ENCODE measurements around the gene CHKA. TPM values are rescaled to one million over a fixed set of nuclear protein-coding genes. Genes with fewer than 3 reads are reported as not detected.

CHKA gene
- 4.6 and 4.8 TPM in 2 replicates for total RNA-seq

GRCh38 chr11:68121067-68121899 is at the start of gene CHKA:
CHKA (minus strand) TSS chr11:68121388; CDS start chr11:68121177, 211 bp downstream.

GRCh38 chr11:68038718-68039525 is 82.3 kb downstream of the CHKA start, which contains the start of gene TCIRG1:
TCIRG1 (plus strand) TSS chr11:68039025; CDS start chr11:68041272, 2,247 bp downstream.

GRCh38 chr11:68030318-68031143 is 90.7 kb downstream of the CHKA start, which contains the start of gene NDUFS8:
NDUFS8 (plus strand) TSS chr11:68030681; CDS start chr11:68032152, 1,471 bp downstream.

GRCh38 chr11:68010090-68011041 is 110.8 kb downstream of the CHKA start, which contains the start of gene ALDH3B1:
ALDH3B1 (plus strand) TSS chr11:68010327; CDS start chr11:68015298, 4,971 bp downstream.

GRCh38 chr11:68003846-68004550 is 117.2 kb downstream of the CHKA start, which contains the start of gene UNC93B1:
UNC93B1 (minus strand) TSS chr11:68004097; CDS start chr11:68004043, 54 bp downstream.

Other genes with a start within 250 kb of the CHKA start
- gene UNC93B1, start 117.3 kb downstream of the CHKA start, total RNA-seq: 17.4 and 33.5 TPM in 2 replicates
- 13.8 and 18.6 TPM in 2 replicates for gene ALDH3B1, start 111.1 kb downstream of the CHKA start, total RNA-seq
- 65.4 and 101 TPM in 2 replicates for gene NDUFS8, start 90.7 kb downstream of the CHKA start, total RNA-seq
- 75.0 and 83.4 TPM in 2 replicates for gene TCIRG1, start 82.4 kb downstream of the CHKA start, total RNA-seq
- gene KMT5B, start 91.9 kb upstream of the CHKA start, total RNA-seq: 20.3 and 26.1 TPM in 2 replicates
- gene C11orf24, start 150.6 kb upstream of the CHKA start, total RNA-seq: 36.6 and 58.9 TPM in 2 replicates
- 30.3 and 49.3 TPM in 2 replicates for gene LRP5, start 191.2 kb upstream of the CHKA start, total RNA-seq